ENCODE measurements around the gene LRP1B.

GRCh38 chr2:142031656-142032055, 99.2 kb downstream of the LRP1B start:
- no peak for TF ChIP-seq POLR2A (IDR thresholded peaks at IDR 0.05)
- TF ChIP-seq, protein P1, sequence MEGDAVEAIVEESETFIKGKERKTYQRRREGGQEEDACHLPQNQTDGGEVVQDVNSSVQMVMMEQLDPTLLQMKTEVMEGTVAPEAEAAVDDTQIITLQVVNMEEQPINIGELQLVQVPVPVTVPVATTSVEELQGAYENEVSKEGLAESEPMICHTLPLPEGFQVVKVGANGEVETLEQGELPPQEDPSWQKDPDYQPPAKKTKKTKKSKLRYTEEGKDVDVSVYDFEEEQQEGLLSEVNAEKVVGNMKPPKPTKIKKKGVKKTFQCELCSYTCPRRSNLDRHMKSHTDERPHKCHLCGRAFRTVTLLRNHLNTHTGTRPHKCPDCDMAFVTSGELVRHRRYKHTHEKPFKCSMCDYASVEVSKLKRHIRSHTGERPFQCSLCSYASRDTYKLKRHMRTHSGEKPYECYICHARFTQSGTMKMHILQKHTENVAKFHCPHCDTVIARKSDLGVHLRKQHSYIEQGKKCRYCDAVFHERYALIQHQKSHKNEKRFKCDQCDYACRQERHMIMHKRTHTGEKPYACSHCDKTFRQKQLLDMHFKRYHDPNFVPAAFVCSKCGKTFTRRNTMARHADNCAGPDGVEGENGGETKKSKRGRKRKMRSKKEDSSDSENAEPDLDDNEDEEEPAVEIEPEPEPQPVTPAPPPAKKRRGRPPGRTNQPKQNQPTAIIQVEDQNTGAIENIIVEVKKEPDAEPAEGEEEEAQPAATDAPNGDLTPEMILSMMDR (IDR thresholded peaks at IDR 0.05 in 4 of 5, conservative IDR thresholded peaks at IDR 0.05 in 1 of 5): no peak
